ENCODE measurements around the gene MYBPC2.
"Not testable (repeated sequence)": the region's sequence is repeated elsewhere in the genome, so short reads cannot be mapped to it uniquely, and the experiment has no call there.

MYBPC2 gene

GRCh38 chr19:50430888-50431342, 1.8 kb upstream of the MYBPC2 start:
- DNase-seq, result no peak

GRCh38 chr19:50431343-50432220, 1.1 kb upstream of the MYBPC2 start:
- DNase-seq, result peak; percentile 54

- no peak for DNase-seq
These were observed 799 bp downstream of the MYBPC2 start for GRCh38 chr19:50433201-50434180.

GRCh38 chr19:50434525-50434924, 1.8 kb downstream of the MYBPC2 start:
- no peak for DNase-seq

GRCh38 chr19:50435221-50435620, 2.5 kb downstream of the MYBPC2 start:
- no peak for DNase-seq

- DNase-seq, result no peak
These were observed 2.9 kb downstream of the MYBPC2 start for GRCh38 chr19:50435627-50436026.

GRCh38 chr19:50437862-50438449, 5.3 kb downstream of the MYBPC2 start:
- no peak for DNase-seq

GRCh38 chr19:50439130-50439529, 6.4 kb downstream of the MYBPC2 start:
- DNase-seq, result not testable (repeated sequence)

- DNase-seq, result no peak
These were observed 11.4 kb downstream of the MYBPC2 start for GRCh38 chr19:50444059-50444458.

- DNase-seq, result no peak
These were observed 14.4 kb downstream of the MYBPC2 start for GRCh38 chr19:50447053-50447452.

GRCh38 chr19:50447750-50448149, 15.1 kb downstream of the MYBPC2 start:
- DNase-seq, result no peak

- no peak for DNase-seq
These were observed 16.7 kb downstream of the MYBPC2 start for GRCh38 chr19:50449236-50449899.

- no peak for DNase-seq
These were observed 17.9 kb downstream of the MYBPC2 start for GRCh38 chr19:50450369-50451222.

GRCh38 chr19:50451223-50451534, 18.5 kb downstream of the MYBPC2 start:
- DNase-seq, result no peak

GRCh38 chr19:50453243-50453642, 20.6 kb downstream of the MYBPC2 start:
- no peak for DNase-seq

GRCh38 chr19:50455992-50456391, 23.3 kb downstream of the MYBPC2 start:
- DNase-seq, result no peak

- no peak for DNase-seq
These were observed 24.6 kb downstream of the MYBPC2 start for GRCh38 chr19:50457300-50457699.

- DNase-seq, result no peak
These were observed 25.8 kb downstream of the MYBPC2 start for GRCh38 chr19:50458396-50459066.

GRCh38 chr19:50459067-50459456, 26.4 kb downstream of the MYBPC2 start:
- DNase-seq, result no peak

GRCh38 chr19:50459638-50460037, 26.9 kb downstream of the MYBPC2 start:
- no peak for DNase-seq

GRCh38 chr19:50460161-50460765, 27.6 kb downstream of the MYBPC2 start:
- DNase-seq, result no peak

All from NCI-H510A (cell line).